ENCODE data around the gene PCDH9.

DNA sequence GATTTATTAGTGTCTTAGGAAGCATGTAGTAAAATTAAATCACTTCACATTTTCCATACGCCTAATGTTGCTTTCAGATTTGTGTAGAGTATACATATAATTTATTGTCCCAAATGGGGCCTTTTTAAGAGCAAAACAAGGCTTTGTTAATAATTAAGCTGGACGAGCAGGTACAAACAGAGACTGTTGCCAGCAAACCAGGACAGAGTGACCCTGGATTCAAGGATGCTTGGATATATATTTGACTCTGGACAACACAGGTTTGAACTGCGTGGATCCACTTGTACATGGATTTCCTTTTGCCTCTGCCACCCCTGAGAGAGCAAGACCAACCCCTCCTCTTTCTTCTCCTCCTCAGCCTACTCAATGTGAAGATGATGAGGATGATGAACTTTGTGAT lies 454.9 kb downstream of the PCDH9 start:
- TF ChIP-seq CTCF (conservative IDR thresholded peaks at IDR 0.05 in 1 of 2, IDR thresholded peaks at IDR 0.05 in 1 of 2; ENCODE audit: extremely low read depth in 1 of 2, insufficient read depth in 1 of 2, low read depth in 1 of 2, low read length in 2 of 2) (no peak), EZH2 (IDR thresholded peaks at IDR 0.05; ENCODE audit: borderline replicate concordance, low read length) (no peak)

All from mammary epithelial cell (primary cell).